HFF-Myc (cell line): ENCODE results near the gene LYZL6.

Experiments used
- DNase-seq: peaks from one replicate; pipeline ENCODE4 v3.0.0-alpha.2; 2011; ENCODE audit warnings: low read depth; ENCODE audit errors: extremely low read depth
- H3K4me3 ChIP-seq: replicated peaks from 2 replicates; pipeline ENCODE4 v1.5.1; 2011; ENCODE audit warnings: low read depth, mild to moderate bottlenecking, control low read depth, low read length
- CTCF ChIP-seq: IDR thresholded peaks from 2 replicates; pipeline ENCODE4 v1.5.1; 2012; ENCODE audit warnings: mild to moderate bottlenecking, low read depth, low read length, control low read depth; ENCODE audit errors: missing control alignments

Gene LYZL6

GRCh38 chr17:35889818-35890773 lies 53.4 kb downstream of the LYZL6 start:
- no peak for TF ChIP-seq CTCF
- peak; percentile 54 for DNase-seq
- no peak overlapping the region for H3K4me3 ChIP-seq

- no peak overlapping the region for H3K4me3 ChIP-seq
- DNase-seq, result no peak
- no peak for TF ChIP-seq CTCF
Observed at GRCh38 chr17:35889241-35889640, 54.3 kb downstream of the LYZL6 start.
